Activated CD4-positive, alpha-beta memory T cell treated with anti-CD3 and anti-CD28 coated beads for 36 hours (primary cell): ENCODE results near the gene KCNIP1. TPM values are rescaled to one million over a fixed set of nuclear protein-coding genes. Genes with fewer than 3 reads are reported as not detected.

Experiments
- CTCF ChIA-PET: fragments of 350-600 bp; sonication (Branson Sonifier 250); formaldehyde crosslinking; loops from one replicate; lab custom pipeline; 2021; ENCODE audit warnings: antibody characterized with exemption, inconsistent platforms; lab: Charles Lee
- POLR2A ChIA-PET: fragments of 350-600 bp; sonication (Branson Sonifier 250); formaldehyde crosslinking; loops from one replicate; lab custom pipeline; 2021; ENCODE audit warnings: antibody characterized with exemption; lab: Charles Lee
- DNase-seq: peaks from one replicate; pipeline ENCODE4 v3.0.0-alpha.2; 2020
- H3K27ac Mint-ChIP-seq: one replicate; pipeline ENCODE4 v1.8.0; 2021; ENCODE audit warnings: mixed read lengths
- H3K27me3 Mint-ChIP-seq: one replicate; pipeline ENCODE4 v1.8.0; 2021; ENCODE audit warnings: mixed read lengths
- H3K36me3 Mint-ChIP-seq: one replicate; pipeline ENCODE4 v1.8.0; 2021; ENCODE audit warnings: mixed read lengths
- H3K4me1 Mint-ChIP-seq: one replicate; pipeline ENCODE4 v1.8.0; 2021; ENCODE audit warnings: low read depth, mixed read lengths
- H3K4me3 Mint-ChIP-seq: one replicate; pipeline ENCODE4 v1.8.0; 2021; ENCODE audit warnings: mild to moderate bottlenecking, mixed read lengths
- H3K9me3 Mint-ChIP-seq: one replicate; pipeline ENCODE4 v1.8.0; 2021; ENCODE audit warnings: mixed read lengths
- intact Hi-C: fragments of 100-400 bp; cut with micrococcal nuclease; formaldehyde crosslinking; loops from one replicate; pipeline ENCODE4 v1.15.1; 2023
- total RNA-seq, 2 experiments: library from RNA; stranded (reverse); gene quantifications; one replicate each; pipeline ENCODE4 v1.2.3, GENCODE V29; 2021

KCNIP1 gene
- total RNA-seq, 2 experiments from 2014 or later = not detected

- Mint-ChIP-seq H3K27ac (no peak overlapping the region), H3K9me3 (no peaks in the 10 kb centered on the region), H3K36me3 (no peaks in the 10 kb centered on the region), H3K27me3 (peaks cover 9% of the 10 kb centered on the region), H3K4me1 (no peaks in the 10 kb centered on the region), H3K4me3 (no peak overlapping the region)
- DNase-seq = no peak
- intact Hi-C loops = no loop called here
- CTCF ChIA-PET = interaction anchor here (0.7 to 0.8 kb wide), 2 partner anchors 67 to 89 kb away, joined by 3 read pairs; no protein-coding TSS in a partner anchor
- POLR2A ChIA-PET = interaction anchor here (0.8 kb wide), 1 partner anchor 30 kb away, joined by 3 read pairs; no protein-coding TSS in a partner anchor
Measured at GRCh38 chr5:170534177-170534576, 30.4 kb downstream of the KCNIP1 start.

GRCh38 chr5:170534941-170535340, 31.1 kb downstream of the KCNIP1 start:
- Mint-ChIP-seq H3K4me1 (no peaks in the 10 kb centered on the region), H3K27me3 (peaks cover 9% of the 10 kb centered on the region), H3K9me3 (no peaks in the 10 kb centered on the region), H3K36me3 (no peaks in the 10 kb centered on the region), H3K27ac (no peak overlapping the region), H3K4me3 (no peak overlapping the region)
- ChIA-PET CTCF (interaction anchor here (0.7 to 1.0 kb wide), 2 partner anchors 68 to 80 kb away, joined by 3 read pairs; no protein-coding TSS in a partner anchor), POLR2A (interaction anchor here (0.8 kb wide), 1 partner anchor 30 kb away, joined by 3 read pairs; no protein-coding TSS in a partner anchor)
- DNase-seq = no peak
- intact Hi-C loops = no loop called here

- no peaks in the 10 kb centered on the region for H3K9me3 Mint-ChIP-seq
- CTCF ChIA-PET = no interaction called here
- no peaks in the 10 kb centered on the region for H3K4me1 Mint-ChIP-seq
- DNase-seq = no peak
- intact Hi-C loops = no loop called here
- H3K27ac Mint-ChIP-seq = no peak overlapping the region
- no peaks in the 10 kb centered on the region for H3K36me3 Mint-ChIP-seq
- POLR2A ChIA-PET = no interaction called here
- H3K27me3 Mint-ChIP-seq = peaks cover 9% of the 10 kb centered on the region
- H3K4me3 Mint-ChIP-seq = no peak overlapping the region
Measured at GRCh38 chr5:170536525-170536924, 32.7 kb downstream of the KCNIP1 start.

- Mint-ChIP-seq H3K9me3 (no peaks in the 10 kb centered on the region), H3K27ac (no peak overlapping the region), H3K36me3 (no peaks in the 10 kb centered on the region), H3K4me3 (no peak overlapping the region), H3K27me3 (peaks cover 9% of the 10 kb centered on the region), H3K4me1 (no peaks in the 10 kb centered on the region)
- CTCF ChIA-PET = no interaction called here
- intact Hi-C loops = no loop called here
- POLR2A ChIA-PET = no interaction called here
- no peak for DNase-seq
Measured at GRCh38 chr5:170537451-170538095, 33.8 kb downstream of the KCNIP1 start.

- no peak for DNase-seq
- intact Hi-C loops = no loop called here
- no peaks in the 10 kb centered on the region for H3K36me3 Mint-ChIP-seq
Measured at GRCh38 chr5:170538096-170538465, 34.3 kb downstream of the KCNIP1 start.

GRCh38 chr5:170538696-170539586, 35.1 kb downstream of the KCNIP1 start:
- no peak overlapping the region for H3K27ac Mint-ChIP-seq
- CTCF ChIA-PET = no interaction called here
- intact Hi-C loops = no loop called here
- H3K4me3 Mint-ChIP-seq = no peak overlapping the region
- DNase-seq = no peak
- H3K27me3 Mint-ChIP-seq = peaks cover 9% of the 10 kb centered on the region
- no peaks in the 10 kb centered on the region for H3K9me3 Mint-ChIP-seq
- H3K4me1 Mint-ChIP-seq = no peaks in the 10 kb centered on the region
- POLR2A ChIA-PET = no interaction called here
- H3K36me3 Mint-ChIP-seq = no peaks in the 10 kb centered on the region

More at GRCh38 chr5:170538096-170538465, 34.3 kb downstream of the KCNIP1 start:
- ChIA-PET POLR2A (no interaction called here), CTCF (no interaction called here)
- H3K27me3 Mint-ChIP-seq = peaks cover 9% of the 10 kb centered on the region
- H3K4me1 Mint-ChIP-seq = no peaks in the 10 kb centered on the region
- no peak overlapping the region for H3K4me3 Mint-ChIP-seq
- H3K27ac Mint-ChIP-seq = no peak overlapping the region
- H3K9me3 Mint-ChIP-seq = no peaks in the 10 kb centered on the region

GRCh38 chr5:170540271-170540670, 36.5 kb downstream of the KCNIP1 start:
- no peak overlapping the region for H3K27ac Mint-ChIP-seq
- intact Hi-C loops = no loop called here
- H3K4me1 Mint-ChIP-seq = no peaks in the 10 kb centered on the region
- ChIA-PET POLR2A (no interaction called here), CTCF (no interaction called here)
- H3K36me3 Mint-ChIP-seq = peaks cover 1% of the 10 kb centered on the region
- H3K4me3 Mint-ChIP-seq = no peak overlapping the region
- H3K27me3 Mint-ChIP-seq = peaks cover 10% of the 10 kb centered on the region
- no peak for DNase-seq
- H3K9me3 Mint-ChIP-seq = peaks cover 6% of the 10 kb centered on the region

GRCh38 chr5:170541146-170541769, 37.4 kb downstream of the KCNIP1 start:
- POLR2A ChIA-PET = no interaction called here
- Mint-ChIP-seq H3K4me1 (no peaks in the 10 kb centered on the region), H3K27me3 (peaks cover 10% of the 10 kb centered on the region), H3K36me3 (peaks cover 3% of the 10 kb centered on the region), H3K9me3 (peaks cover 14% of the 10 kb centered on the region), H3K4me3 (no peak overlapping the region), H3K27ac (no peak overlapping the region)
- CTCF ChIA-PET = no interaction called here
- DNase-seq = no peak
- intact Hi-C loops = no loop called here

GRCh38 chr5:170542691-170543293, 39.0 kb downstream of the KCNIP1 start:
- intact Hi-C loops = no loop called here
- POLR2A ChIA-PET = no interaction called here
- Mint-ChIP-seq H3K27me3 (peaks cover 11% of the 10 kb centered on the region), H3K4me1 (no peaks in the 10 kb centered on the region), H3K4me3 (no peak overlapping the region), H3K36me3 (peaks cover 3% of the 10 kb centered on the region), H3K9me3 (peaks cover 15% of the 10 kb centered on the region), H3K27ac (no peak overlapping the region)
- no peak for DNase-seq
- CTCF ChIA-PET = no interaction called here

- Mint-ChIP-seq H3K36me3 (peaks cover 3% of the 10 kb centered on the region), H3K4me3 (no peak overlapping the region), H3K9me3 (peaks cover 15% of the 10 kb centered on the region), H3K27ac (no peak overlapping the region), H3K4me1 (no peaks in the 10 kb centered on the region), H3K27me3 (peaks cover 11% of the 10 kb centered on the region)
- ChIA-PET POLR2A (no interaction called here), CTCF (interaction anchor here (0.6 kb wide), 1 partner anchor 1155 kb away, joined by 5 read pairs; no protein-coding TSS in a partner anchor)
- intact Hi-C loops = no loop called here
- no peak for DNase-seq
Measured at GRCh38 chr5:170545313-170545712, 41.5 kb downstream of the KCNIP1 start.

GRCh38 chr5:170545811-170546210, 42.0 kb downstream of the KCNIP1 start:
- CTCF ChIA-PET = interaction anchor here (0.6 kb wide), 1 partner anchor 1155 kb away, joined by 5 read pairs; no protein-coding TSS in a partner anchor
- peaks cover 15% of the 10 kb centered on the region for H3K9me3 Mint-ChIP-seq
- no peaks in the 10 kb centered on the region for H3K4me1 Mint-ChIP-seq

GRCh38 chr5:170546282-170546681, 42.5 kb downstream of the KCNIP1 start:
- H3K4me1 Mint-ChIP-seq = no peaks in the 10 kb centered on the region
- H3K27me3 Mint-ChIP-seq = peaks cover 11% of the 10 kb centered on the region
- ChIA-PET POLR2A (no interaction called here), CTCF (no interaction called here)
- peaks cover 15% of the 10 kb centered on the region for H3K9me3 Mint-ChIP-seq
- no peak for DNase-seq
- no peak overlapping the region for H3K4me3 Mint-ChIP-seq
- H3K27ac Mint-ChIP-seq = no peak overlapping the region
- intact Hi-C loops = no loop called here
- peaks cover 3% of the 10 kb centered on the region for H3K36me3 Mint-ChIP-seq

More at GRCh38 chr5:170545811-170546210, 42.0 kb downstream of the KCNIP1 start:
- POLR2A ChIA-PET = no interaction called here
- intact Hi-C loops = no loop called here
- Mint-ChIP-seq H3K36me3 (peaks cover 3% of the 10 kb centered on the region), H3K27me3 (peaks cover 11% of the 10 kb centered on the region), H3K27ac (no peak overlapping the region), H3K4me3 (no peak overlapping the region)
- DNase-seq = no peak
